Measurements from ENCODE around the gene LMO7.

- TF ChIP-seq POLR2A (IDR thresholded peaks at IDR 0.05; ENCODE audit: low read length) (no peak), GATA1 (IDR thresholded peaks at IDR 0.05; ENCODE audit: low read depth, low read length) (no peak)
Measured at GRCh38 chr13:75763512-75763911, 127.4 kb downstream of the LMO7 start.

Data from erythroblast (primary cell).